GM12865 (cell line): Measurements from ENCODE around the gene PDE5A.

Experiments
- DNase-seq: peaks from one replicate; pipeline ENCODE4 v3.0.0; 2010; ENCODE audit warnings: low read depth
- H3K4me3 ChIP-seq: 2 replicates; pipeline ENCODE4 v1.5.1; 2011; ENCODE audit warnings: mild to moderate bottlenecking, low read depth, low read length, control low read depth
- TF ChIP-seq, protein P1 (sequence below): IDR thresholded peaks from 2 replicates; pipeline ENCODE4 v1.5.1; 2011; ENCODE audit warnings: low read length, control low read depth, low read depth, inconsistent platforms; ENCODE audit not compliant: insufficient read depth; ENCODE audit errors: missing control alignments

Gene PDE5A

DNA sequence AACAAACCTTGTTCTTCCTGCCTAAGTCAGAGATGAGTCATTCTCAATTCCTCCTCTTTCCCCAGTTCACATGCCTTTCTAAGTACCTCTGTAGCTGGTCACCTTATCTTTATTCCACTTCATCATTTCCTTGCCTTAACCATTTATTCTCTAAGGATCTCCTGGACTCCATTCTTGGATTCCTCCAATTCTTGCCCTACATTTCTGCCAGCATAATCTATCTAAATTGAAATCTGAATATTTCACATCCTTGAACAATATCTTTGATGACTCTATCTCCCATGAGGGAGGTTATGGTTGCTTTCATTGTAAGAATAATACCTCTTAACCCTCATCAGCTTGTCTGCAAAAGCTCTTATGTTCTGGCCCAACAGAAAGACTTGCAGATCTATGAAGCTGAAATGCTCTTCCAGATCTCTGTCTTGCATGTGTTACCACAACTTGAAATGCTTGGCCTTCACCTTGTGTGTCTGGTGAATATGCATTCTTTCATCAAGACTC is 28.6 kb upstream of the PDE5A start:
- no peak for DNase-seq
- no peak overlapping the region for H3K4me3 ChIP-seq
- TF ChIP-seq, protein P1, sequence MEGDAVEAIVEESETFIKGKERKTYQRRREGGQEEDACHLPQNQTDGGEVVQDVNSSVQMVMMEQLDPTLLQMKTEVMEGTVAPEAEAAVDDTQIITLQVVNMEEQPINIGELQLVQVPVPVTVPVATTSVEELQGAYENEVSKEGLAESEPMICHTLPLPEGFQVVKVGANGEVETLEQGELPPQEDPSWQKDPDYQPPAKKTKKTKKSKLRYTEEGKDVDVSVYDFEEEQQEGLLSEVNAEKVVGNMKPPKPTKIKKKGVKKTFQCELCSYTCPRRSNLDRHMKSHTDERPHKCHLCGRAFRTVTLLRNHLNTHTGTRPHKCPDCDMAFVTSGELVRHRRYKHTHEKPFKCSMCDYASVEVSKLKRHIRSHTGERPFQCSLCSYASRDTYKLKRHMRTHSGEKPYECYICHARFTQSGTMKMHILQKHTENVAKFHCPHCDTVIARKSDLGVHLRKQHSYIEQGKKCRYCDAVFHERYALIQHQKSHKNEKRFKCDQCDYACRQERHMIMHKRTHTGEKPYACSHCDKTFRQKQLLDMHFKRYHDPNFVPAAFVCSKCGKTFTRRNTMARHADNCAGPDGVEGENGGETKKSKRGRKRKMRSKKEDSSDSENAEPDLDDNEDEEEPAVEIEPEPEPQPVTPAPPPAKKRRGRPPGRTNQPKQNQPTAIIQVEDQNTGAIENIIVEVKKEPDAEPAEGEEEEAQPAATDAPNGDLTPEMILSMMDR, result no peak

DNA sequence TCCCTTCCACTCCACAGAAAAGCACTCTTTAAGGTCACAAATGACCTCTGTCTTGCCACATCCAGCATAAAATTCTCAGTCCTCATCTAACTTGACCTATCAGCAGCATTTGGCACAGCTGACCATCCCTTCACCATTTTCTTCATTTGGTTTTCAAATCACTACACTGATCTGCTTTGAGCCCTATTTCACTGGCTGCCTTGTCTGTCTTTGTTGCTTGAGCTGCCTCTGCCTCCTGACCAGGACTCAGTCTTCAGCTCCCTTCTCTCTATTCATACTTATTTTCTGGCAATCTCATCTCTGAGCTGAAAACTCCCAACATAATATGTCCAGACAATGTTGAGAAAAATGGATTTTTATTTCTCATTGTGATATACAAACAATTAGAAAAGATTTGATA is 27.7 kb upstream of the PDE5A start:
- TF ChIP-seq, protein P1, result no peak
- no peak for DNase-seq
- H3K4me3 ChIP-seq, result no peak overlapping the region

DNA sequence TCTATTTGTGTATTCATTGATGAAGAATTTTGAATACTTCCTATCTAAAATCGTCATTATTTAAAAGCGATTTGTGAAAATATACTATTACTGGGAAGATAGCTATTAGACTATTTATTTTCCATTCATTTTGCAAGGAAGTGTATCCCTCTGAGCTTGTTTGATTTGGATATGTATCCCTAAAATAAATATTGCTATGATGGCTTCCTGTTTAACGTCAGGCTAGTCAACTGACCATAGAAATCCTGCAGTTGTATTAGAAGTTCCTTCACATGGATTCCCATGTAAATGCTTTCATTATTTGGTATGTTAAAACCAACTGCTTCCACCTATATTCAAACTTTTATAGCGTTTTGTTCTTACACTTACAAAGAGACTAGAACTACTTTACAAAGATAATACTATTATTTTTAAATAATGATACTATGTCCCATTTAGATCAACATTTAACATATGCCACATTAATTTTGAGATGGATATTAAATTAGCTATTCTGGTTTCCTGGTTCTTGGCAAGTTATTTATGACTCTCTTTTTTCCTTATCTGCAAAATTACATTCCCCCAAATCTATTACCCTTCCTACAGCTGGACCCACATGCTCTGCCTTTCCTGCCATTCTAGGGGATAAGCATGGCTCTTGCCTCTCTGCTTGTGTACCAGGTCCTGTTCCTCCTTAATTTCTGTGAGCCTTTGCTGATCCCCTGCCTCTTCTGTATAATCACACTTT is 26.7 kb upstream of the PDE5A start:
- DNase-seq, result no peak
- TF ChIP-seq, protein P1, result no peak
- H3K4me3 ChIP-seq, result no peak overlapping the region

DNA sequence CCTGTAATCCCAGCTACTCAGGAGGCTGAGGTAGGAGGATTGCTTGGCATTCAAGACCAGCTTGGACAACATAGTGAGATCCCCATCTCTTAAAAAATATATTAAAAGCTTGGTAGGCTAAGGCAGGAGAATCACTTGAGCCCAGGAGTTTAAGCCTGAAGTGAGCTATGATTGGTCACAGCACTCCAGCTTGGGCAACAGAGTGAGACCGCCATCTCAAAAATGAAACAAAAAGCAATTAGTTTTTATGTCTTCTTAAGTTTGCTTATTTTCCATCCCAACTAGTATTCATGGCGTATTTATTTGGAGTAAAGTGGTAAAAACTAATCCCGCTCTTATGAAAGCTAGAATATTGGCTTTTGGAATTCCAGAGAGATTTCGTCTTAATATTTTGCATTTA is 25.4 kb upstream of the PDE5A start:
- peak; percentile 31 for DNase-seq
- TF ChIP-seq, protein P1, result no peak
- H3K4me3 ChIP-seq, result no peak overlapping the region

DNA sequence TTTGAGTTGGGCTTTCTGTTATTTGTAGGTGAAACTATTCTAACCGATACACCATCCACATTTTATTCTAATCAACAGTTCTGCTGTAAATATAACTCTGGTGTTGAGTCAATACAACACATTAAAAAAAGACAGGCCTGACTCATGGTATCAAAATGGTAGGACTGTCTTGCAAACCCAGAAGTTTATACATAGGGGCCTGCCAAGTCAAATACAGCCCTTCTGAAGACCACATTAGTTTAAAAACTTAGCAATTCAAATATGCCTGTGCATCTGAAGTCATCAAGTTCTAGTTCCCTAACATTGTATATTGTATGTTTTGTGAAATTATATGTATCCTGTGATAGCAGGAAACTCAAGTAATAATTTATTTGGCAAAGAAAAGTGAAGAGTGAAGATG is 24.4 kb upstream of the PDE5A start:
- TF ChIP-seq, protein P1, result no peak
- H3K4me3 ChIP-seq, result no peak overlapping the region
- DNase-seq, result no peak

DNA sequence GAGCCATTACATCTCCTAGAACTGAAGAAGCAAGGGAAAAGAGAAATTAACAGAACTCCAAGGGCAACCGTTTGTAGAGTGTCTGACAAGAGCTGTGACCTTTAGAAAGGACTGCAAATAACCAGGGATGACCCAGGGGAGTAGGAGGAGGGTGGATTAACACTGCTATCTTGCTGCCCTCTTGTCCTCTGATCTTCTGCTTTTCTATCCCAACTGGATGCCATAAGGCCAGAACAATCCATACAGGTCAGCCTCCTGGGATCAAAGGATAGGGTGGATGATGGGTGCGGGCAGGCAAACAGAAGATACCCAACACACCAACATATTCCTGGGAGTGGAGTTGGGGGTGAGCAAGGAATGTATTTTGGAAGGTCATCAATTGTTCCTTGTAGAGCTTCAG is 19.8 kb upstream of the PDE5A start:
- TF ChIP-seq, protein P1, result no peak
- H3K4me3 ChIP-seq, result no peak overlapping the region
- DNase-seq, result no peak

DNA sequence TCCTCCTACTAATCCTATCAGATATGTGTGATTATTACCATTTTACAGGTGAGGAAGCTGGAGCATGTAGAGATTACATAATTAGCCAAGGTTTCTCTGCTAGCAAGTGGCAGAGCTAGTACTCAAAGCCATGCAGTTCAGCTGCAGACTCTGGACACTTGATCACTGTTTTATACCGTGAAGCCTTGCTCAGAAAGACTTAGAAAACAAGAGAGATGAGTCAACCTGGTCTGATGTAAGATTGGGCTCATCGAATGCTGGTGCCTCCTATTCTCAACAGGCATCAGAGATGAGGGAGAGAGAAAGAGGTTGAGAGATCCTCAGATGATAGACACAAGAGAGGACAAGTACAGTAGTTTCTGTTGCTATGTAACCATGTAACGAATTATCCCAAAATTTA is 19.0 kb upstream of the PDE5A start:
- TF ChIP-seq, protein P1, result no peak
- DNase-seq, result no peak
- no peak overlapping the region for H3K4me3 ChIP-seq
